Gastroesophageal sphincter (tissue), 4 donors: ENCODE measurements around the gene ZNRF2. TPM values are rescaled to one million over a fixed set of nuclear protein-coding genes. Genes with fewer than 3 reads are reported as not detected.

Experiments
- ATAC-seq: fragments of 150-250 bp; one replicate; pipeline ENCODE4 v1.9.1; 2016; ENCODE audit warnings: mild to moderate bottlenecking, moderate library complexity
- H3K27ac ChIP-seq, 4 donors: fragments of 200-600 bp; sonication (generic) in 3 of 4; 1 replicate in 3 of 4; 2 replicates in 1 of 4; pipeline ENCODE4 v1.5.1; 2016 to 2019
- H3K27me3 ChIP-seq: fragments of 200-600 bp; sonication (generic); one replicate; pipeline ENCODE4 v1.5.1; 2019
- H3K36me3 ChIP-seq, 2 donors: fragments of 200-600 bp; sonication (generic); one replicate each; pipeline ENCODE4 v1.5.1; 2019; ENCODE audit warnings: control low read depth in 1 of 2
- H3K4me1 ChIP-seq, 3 donors: fragments of 200-600 bp; sonication (generic); 1 replicate in 2 of 3; 2 replicates in 1 of 3; pipeline ENCODE4 v1.5.1; 2016 to 2019; ENCODE audit warnings: control low read depth in 2 of 3
- H3K4me3 ChIP-seq, 2 donors: fragments of 200-600 bp; sonication (generic); one replicate each; pipeline ENCODE4 v1.5.1; 2019; ENCODE audit warnings: mild to moderate bottlenecking in 1 of 2, moderate library complexity in 1 of 2
- H3K9me3 ChIP-seq, 3 donors: fragments of 200-600 bp; sonication (generic); one replicate each; pipeline ENCODE4 v1.5.1; 2017 to 2019; ENCODE audit warnings: control low read depth in 2 of 3
- EP300 ChIP-seq: sonication (generic); formaldehyde crosslinking; IDR thresholded peaks from one replicate; pipeline ENCODE4 v1.6.1; 2017; ENCODE audit warnings: antibody characterized with exemption, mild to moderate bottlenecking
- POLR2A ChIP-seq, 2 donors: fragments of 450-650 bp; IDR thresholded peaks; one replicate each; pipeline ENCODE4 v1.6.1; 2017; ENCODE audit warnings: antibody characterized with exemption in 2 of 2, mild to moderate bottlenecking in 2 of 2, moderate library complexity in 1 of 2
- POLR2AphosphoS5 ChIP-seq: sonication (generic); formaldehyde crosslinking; IDR thresholded peaks from one replicate; pipeline ENCODE4 v1.6.1; 2017; ENCODE audit warnings: antibody characterized with exemption
- WGBS, 2 donors: methylation state at CpG; one replicate each; pipeline ENCODE4 v1.1.5; 2018; ENCODE audit warnings: low coverage in 1 of 2; 5-methylcytosine and 5-hydroxymethylcytosine counted together
- total RNA-seq, 4 donors: library from RNA; depleted of rRNA; stranded (reverse); fragments of >200 nt; gene quantifications; one replicate each; pipeline ENCODE4 v1.1.0, GENCODE V29; 2016
- TF ChIP-seq, protein P1 (sequence below), 4 experiments: fragments of 200-600 bp in 2 of 4; fragments of 450-650 bp in 2 of 4; sonication (generic) in 1 of 4; IDR thresholded peaks; one replicate each; pipeline ENCODE4 v1.5.1; 2017 to 2019; ENCODE audit warnings: antibody characterized with exemption in 4 of 4, mild to moderate bottlenecking in 2 of 4, moderate library complexity in 2 of 4

The ZNRF2 gene
- total RNA-seq, 4 donors from 2014 or later = 12.5 to 20.9 (median 18.6) TPM

DNA sequence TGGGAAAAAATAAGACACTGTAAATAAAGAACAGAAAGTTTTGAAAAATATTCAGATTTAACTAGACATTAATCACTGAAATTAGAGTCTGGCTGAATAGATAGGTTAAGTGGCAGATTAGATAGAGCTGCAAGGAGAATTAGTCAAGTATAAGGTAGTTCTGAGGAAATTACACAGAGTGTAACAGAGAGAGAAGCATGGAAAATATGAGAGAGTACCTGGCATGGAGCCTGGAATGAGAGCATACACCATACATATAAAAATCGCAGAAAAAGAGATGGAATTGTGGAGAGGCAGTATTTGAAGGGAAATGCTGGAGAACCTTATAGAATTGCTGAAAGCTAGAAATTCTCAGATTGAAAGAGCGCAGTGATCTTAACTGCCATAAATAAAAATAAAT lies 46.9 kb downstream of the ZNRF2 start:
- Histone ChIP-seq H3K27ac (no peak overlapping the region), H3K36me3 (peaks cover 0 to under 1% of the 10 kb centered on the region in 2 donors), H3K4me1 (peaks cover 0 to 59% (median 9%) of the 10 kb centered on the region in 3 donors), H3K9me3 (no peaks in the 10 kb centered on the region), H3K4me3 (no peak overlapping the region), H3K27me3 (no peaks in the 10 kb centered on the region)
- 75 to 83% methylated on average over 2 of the region's 2 CpGs for WGBS, 2 donors
- ATAC-seq = no peak
- TF ChIP-seq EP300 = no peak
- no peak for TF ChIP-seq POLR2AphosphoS5
- TF ChIP-seq, protein P1, sequence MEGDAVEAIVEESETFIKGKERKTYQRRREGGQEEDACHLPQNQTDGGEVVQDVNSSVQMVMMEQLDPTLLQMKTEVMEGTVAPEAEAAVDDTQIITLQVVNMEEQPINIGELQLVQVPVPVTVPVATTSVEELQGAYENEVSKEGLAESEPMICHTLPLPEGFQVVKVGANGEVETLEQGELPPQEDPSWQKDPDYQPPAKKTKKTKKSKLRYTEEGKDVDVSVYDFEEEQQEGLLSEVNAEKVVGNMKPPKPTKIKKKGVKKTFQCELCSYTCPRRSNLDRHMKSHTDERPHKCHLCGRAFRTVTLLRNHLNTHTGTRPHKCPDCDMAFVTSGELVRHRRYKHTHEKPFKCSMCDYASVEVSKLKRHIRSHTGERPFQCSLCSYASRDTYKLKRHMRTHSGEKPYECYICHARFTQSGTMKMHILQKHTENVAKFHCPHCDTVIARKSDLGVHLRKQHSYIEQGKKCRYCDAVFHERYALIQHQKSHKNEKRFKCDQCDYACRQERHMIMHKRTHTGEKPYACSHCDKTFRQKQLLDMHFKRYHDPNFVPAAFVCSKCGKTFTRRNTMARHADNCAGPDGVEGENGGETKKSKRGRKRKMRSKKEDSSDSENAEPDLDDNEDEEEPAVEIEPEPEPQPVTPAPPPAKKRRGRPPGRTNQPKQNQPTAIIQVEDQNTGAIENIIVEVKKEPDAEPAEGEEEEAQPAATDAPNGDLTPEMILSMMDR (IDR thresholded peaks at IDR 0.05) = no peak
- no peak for TF ChIP-seq POLR2A (IDR thresholded peaks at IDR 0.05)

DNA sequence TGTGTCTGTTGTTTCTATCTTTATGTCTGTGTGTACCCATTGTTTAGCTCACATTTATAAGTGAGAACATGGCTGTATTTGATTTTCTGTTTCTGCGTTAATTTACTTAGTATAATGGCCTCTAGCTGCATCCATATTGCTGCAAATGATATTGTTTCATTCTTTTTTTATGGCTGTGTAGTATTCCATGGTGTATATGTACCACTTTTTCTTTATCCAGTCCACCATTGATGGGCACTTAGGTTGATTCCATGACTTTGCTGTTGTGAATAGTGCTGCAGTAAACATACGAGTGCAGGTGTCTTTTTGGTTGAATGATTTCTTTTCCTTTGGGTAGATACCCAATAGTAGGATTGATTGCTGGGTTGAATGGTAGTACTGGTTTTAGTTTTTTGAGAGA lies 48.2 kb downstream of the ZNRF2 start:
- ATAC-seq = no peak
- Histone ChIP-seq H3K4me3 (no peak overlapping the region), H3K9me3 (no peaks in the 10 kb centered on the region), H3K27ac (no peak overlapping the region), H3K27me3 (no peaks in the 10 kb centered on the region), H3K36me3 (no peaks in the 10 kb centered on the region), H3K4me1 (peaks cover 0 to 57% (median 9%) of the 10 kb centered on the region in 3 donors)
- 100% methylated on average over 1 to 2 of the region's 2 CpGs for WGBS, 2 donors
- TF ChIP-seq, protein P1 (IDR thresholded peaks at IDR 0.05) = no peak
- no peak for TF ChIP-seq EP300

DNA sequence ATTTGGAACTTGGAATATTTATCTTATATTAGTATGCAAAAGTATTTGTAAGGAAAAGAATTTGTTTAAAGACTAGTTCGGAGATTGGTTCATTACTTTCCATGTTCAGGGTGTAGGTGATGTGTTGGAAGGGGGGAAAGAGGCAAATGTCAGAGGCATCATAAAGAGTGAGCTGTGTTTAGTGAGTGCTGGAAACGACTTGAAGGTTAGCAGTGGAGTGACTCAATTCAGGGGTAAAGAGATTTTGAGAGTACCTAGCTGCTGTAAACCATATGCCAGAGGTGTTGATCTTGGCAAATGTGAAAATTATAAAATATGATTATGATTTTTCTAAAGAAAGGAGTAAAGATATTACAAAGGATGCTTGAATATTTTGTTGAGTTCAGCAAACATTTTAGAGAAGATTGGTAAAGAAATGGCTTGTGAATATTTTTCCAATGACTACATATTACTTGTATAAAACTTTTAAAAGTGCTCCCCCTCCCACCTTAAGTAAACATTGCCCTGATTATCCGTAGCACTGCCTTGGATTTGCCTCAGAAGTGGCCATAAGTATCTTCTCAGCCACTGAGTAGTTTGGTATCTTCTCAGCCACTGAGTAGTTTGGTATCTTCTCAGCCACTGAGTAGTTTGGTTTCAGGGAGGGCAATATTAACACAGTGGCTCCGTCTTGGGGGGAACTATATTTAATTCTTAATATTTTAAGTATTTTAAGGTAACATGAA lies 51.5 kb downstream of the ZNRF2 start:
- H3K9me3 ChIP-seq = peaks cover 0 to 5% (median 0%) of the 10 kb centered on the region in 3 donors
- no peak for ATAC-seq
- peaks cover 0 to 27% (median 4%) of the 10 kb centered on the region in 3 donors for H3K4me1 ChIP-seq
- peak overlapping the region in 1 of 4 donors; percentile 9 for H3K27ac ChIP-seq
- no peaks in the 10 kb centered on the region for H3K36me3 ChIP-seq
- TF ChIP-seq, protein P1 (IDR thresholded peaks at IDR 0.05) = no peak
- TF ChIP-seq POLR2AphosphoS5 (no peak), POLR2A (IDR thresholded peaks at IDR 0.05) (no peak), EP300 (no peak)
- H3K27me3 ChIP-seq = no peaks in the 10 kb centered on the region
- WGBS, 2 donors = 23 to 35% methylated on average over 3 to 4 of the region's 4 CpGs
- no peak overlapping the region for H3K4me3 ChIP-seq

DNA sequence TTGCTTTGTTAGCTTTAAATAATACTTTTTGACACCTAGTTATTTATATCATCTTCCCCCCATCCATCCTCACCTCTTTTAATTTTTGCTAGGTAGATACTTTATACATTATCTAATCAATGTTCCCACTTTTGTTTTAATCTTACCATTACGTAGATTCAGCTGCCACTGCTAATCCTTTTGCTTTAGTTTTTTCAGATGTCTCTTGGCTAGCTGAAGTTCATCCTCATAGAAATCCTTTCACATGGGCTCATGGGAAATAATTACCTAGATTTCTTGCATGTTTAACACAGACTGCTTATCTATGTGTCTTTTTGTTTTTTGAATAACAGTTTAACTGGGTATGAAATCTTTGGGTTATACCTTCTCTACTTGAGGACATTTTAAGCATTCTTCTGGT lies 60.1 kb downstream of the ZNRF2 start:
- Histone ChIP-seq H3K27me3 (no peaks in the 10 kb centered on the region), H3K9me3 (peaks cover 0 to 11% (median 0%) of the 10 kb centered on the region in 3 donors), H3K4me3 (no peak overlapping the region), H3K27ac (no peak overlapping the region), H3K36me3 (no peaks in the 10 kb centered on the region), H3K4me1 (peaks cover 3 to 45% (median 4%) of the 10 kb centered on the region in 3 donors)
- ATAC-seq = no peak
- TF ChIP-seq, protein P1 (IDR thresholded peaks at IDR 0.05) = no peak
- no peak for TF ChIP-seq POLR2A (IDR thresholded peaks at IDR 0.05)
- no peak for TF ChIP-seq EP300
- TF ChIP-seq POLR2AphosphoS5 = no peak
- WGBS, 2 donors = 40 to 41% methylated on average over 1 of the region's 1 CpG
